HG02571 (cell line): ENCODE measurements around the gene RNASE11.
"Not testable (repeated sequence)": the region's sequence is repeated elsewhere in the genome, so short reads cannot be mapped to it uniquely, and the experiment has no call there.

Experiments
- ATAC-seq: cut with Tn5 transposase; IDR thresholded peaks from one replicate; pipeline ENCODE4 v1.9.1; 2021; ENCODE audit warnings: mild to moderate bottlenecking, moderate library complexity; ENCODE audit not compliant: unreplicated experiment

Gene RNASE11

GRCh38 chr14:20587489-20588154 is at the start of gene RNASE11:
Gene RNASE11 (minus strand): TSS chr14:20588001.
- no peak for ATAC-seq

- ATAC-seq, result peak; percentile 40
Measured at GRCh38 chr14:20632831-20633691, 45.3 kb upstream of the RNASE11 start.

DNA sequence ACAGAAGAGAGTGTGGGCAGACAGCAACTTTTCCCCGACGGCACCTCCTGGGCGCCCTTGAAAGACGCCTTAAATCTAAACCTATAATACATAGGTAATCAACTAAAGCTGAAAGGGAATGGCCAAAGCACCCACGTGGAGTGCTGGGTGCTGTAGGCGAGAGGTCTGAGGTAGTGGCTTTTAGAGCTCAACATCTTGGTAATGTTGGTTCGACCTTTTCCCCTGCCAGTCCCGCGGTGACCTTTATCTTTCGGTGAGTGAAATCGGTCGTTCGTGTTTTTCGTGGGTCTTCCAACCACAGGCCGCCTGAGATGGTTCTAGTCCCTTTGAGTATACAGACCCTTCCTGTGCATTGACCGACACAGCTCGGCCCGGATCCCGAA is 44.6 kb upstream of the RNASE11 start:
- no peak for ATAC-seq

GRCh38 chr14:20631880-20632389 is 44.1 kb upstream of the RNASE11 start:
- no peak for ATAC-seq

DNA sequence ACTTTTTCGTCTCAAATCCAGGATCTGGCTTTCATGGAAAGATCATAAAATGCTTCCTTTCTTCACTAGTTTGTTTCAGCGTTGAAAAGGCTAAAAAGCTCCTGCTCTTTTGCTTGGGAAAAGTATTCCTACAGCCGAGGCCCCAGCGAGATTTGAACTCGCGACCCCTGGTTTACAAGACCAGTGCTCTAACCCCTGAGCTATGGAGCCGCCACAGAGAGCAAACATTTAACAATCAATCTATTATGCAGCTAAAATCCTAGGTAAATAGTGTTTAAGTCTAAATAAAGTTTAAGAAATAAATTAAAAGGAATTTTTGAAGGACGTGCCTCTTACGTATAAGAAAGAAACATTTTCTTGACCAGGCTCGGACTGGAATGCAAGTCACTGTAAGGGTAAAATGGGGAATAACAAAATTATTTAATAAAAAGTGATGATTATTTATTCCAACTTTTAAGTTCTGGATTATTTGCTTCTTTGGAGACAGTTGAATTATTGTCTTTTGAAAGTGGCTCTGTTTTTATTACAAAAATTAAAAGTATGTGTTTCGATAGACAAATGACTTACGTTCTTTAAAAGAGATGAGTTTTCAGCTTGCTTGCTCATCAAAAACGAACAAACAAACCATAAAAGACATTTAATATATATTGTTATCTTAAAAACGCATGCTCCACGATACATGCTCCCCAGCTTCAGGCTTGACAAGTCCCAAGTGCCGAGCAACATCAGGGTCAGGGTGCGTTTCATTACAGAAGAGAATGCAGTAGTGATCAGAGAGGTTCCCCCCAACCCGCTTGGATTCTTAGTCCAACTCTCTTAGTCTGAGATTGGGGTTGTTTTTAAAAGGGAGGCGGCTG is 43.5 kb upstream of the RNASE11 start:
- no peak for ATAC-seq

DNA sequence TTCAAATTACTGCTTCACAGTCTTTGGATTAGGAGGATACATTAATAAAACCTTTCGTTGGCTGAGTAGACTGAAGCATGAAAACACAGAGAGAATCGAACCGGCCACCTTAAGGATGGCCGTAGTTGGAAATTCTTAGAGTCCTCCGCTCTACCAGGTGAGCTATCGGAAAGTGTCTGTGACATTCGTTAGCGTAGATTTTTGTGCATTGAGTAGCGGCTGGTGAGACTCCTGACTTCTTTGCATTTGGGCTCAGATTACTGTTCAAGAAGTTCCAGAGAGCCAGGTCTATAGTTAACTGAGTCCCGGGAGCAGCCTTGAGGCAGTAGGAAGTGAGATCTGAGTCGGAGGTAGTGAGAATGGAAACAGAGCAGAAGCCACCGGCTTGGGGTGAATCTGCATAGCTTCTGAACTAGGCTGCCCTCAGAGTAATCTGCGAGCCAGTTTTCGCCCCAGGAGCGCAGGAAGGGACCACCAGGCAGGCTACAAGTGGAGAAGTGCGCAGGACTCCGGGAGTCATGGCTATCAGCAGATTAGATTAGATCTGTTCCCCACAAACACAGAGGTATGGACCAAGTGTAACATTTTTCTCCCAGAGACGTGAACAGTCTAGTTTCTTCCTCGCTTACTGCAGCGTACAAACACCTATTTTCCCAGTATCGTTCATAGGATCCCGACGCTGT is 42.7 kb upstream of the RNASE11 start:
- ATAC-seq, result no peak

DNA sequence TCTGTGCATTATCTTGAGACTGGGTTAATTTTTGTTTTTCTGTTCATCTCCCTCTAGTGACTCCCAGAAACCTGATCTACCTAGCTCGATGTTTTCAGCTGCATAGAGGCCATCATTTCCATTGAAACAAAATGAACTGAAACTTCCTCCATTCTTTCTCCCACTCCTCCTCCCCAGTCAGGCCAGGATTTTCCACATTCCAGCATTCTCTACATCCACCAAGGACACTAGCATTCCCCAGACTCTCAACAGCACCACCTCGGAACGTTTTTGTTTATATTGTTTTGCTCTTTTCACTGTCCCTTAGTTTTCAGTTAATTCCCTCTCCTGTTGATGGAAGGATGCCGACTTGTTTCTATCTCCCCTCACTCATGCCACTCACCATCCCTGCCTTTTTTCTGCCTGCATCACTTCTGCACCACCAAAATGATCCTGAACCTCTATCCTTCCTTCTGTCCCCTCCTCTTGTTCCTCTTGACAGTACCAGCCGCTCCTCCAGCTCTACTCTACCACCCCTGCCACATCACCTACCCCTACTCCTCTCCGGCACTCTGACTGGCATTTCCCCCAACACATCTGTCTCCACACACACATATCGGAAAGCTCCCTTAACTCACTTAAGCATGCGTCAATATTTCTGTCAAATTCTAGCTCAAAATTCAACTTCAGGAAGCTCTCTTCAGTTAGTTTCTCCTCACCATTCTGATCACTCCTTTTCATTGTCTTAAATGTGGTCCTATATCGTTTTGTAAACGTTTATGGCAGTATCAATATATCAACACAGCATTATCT is 40.5 kb upstream of the RNASE11 start:
- ATAC-seq, result no peak

GRCh38 chr14:20627346-20628027 is 39.7 kb upstream of the RNASE11 start:
- no peak for ATAC-seq

- no peak for ATAC-seq
Measured at GRCh38 chr14:20626274-20626673, 38.5 kb upstream of the RNASE11 start.

DNA sequence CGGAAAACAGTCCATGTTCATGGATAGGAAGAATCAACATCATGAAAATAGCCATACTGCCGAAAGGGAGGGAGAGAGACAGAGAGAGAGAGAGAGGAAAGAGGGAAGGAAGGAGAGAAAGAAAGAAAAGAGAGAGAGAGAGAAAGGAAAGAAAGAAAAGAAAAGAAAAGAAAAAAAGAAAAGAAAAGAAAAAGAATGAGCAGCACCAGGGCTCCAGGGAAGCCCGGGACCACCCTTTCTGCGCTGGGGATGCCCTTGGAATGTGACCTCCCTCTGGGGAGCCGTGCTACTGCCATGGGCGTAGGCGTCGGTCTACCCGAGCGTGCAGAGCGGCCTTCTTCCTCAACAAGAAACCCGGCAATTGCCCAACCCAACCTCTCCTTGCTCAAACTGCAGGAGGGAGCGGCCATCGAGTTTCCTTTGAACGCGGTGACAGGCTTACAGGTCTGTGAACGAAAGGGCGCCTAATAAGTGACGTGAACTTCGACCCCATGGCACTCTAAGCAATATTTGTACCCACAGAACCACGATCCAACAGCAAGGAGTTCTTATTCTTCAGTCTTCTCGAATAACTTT is 36.8 kb upstream of the RNASE11 start:
- no peak for ATAC-seq

DNA sequence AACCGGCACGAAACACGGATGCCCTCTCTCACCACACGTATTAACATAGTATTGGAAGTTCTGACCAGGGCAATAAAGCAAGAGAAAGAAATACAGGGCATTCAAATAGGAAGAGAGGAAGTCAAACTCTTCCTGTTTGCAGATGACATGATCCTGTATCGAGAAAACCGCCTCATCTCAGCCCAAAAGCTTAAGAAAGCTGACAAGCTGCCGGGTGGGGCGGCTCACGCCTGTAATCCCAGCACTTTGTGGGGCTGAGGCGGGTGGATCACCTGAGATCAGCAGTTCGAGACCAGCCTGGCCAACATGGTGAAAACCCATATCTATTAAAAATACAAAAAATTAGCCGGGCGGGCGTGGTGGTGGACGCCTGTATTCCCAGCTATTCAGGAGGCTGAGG is 36.0 kb upstream of the RNASE11 start:
- ATAC-seq, result no peak

DNA sequence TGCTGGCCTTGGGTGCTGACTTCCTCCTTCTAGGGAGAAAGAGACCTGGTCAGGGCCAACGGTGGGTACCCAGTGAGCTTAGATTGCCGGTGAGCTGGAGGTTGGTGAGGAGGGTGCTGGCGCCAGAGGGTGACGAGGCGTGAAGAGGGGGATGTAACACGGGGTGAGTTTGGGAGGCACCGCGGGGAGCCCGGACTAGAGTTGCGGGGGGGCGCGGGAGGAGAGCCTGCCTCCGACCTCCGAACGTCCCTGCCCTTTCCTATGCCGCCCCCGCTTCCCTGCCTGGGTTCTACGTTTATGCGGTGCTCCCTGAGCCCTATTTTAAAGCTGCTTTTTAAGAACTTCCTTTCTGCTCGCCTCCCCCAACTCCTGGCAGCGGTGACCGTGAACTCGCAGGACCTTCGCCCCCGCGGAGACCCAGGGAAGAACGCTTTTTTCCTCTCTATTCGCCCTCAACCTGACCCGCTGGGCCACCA is 35.1 kb upstream of the RNASE11 start:
- no peak for ATAC-seq

GRCh38 chr14:20620798-20621478 is 33.1 kb upstream of the RNASE11 start:
- ATAC-seq, result no peak

- ATAC-seq, result not testable (repeated sequence)
Measured at GRCh38 chr14:20619688-20620087, 31.9 kb upstream of the RNASE11 start.

DNA sequence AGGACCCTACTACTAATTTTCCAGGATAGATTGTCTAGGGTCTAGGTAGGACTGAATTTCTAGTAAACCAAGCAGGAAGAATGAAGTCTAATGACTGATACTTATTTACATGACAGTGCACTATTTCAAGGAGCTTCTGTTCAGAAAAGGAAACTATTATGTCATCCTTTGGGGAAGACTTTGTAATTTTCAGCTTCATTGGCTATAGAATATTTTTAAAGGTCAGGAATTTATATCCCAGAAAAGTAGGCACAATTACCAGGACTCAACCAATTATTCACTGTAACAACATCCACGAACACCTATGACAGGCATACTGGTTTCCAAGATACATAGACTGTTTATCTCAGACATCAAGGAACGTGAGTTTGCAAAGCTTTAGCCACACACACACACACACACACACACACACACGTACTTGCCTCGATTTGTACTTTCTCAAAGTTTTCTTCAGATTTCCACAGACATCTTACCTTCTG is 30.5 kb upstream of the RNASE11 start:
- ATAC-seq, result no peak

- peak; percentile 21 for ATAC-seq
Measured at GRCh38 chr14:20617138-20618003, 29.6 kb upstream of the RNASE11 start.

DNA sequence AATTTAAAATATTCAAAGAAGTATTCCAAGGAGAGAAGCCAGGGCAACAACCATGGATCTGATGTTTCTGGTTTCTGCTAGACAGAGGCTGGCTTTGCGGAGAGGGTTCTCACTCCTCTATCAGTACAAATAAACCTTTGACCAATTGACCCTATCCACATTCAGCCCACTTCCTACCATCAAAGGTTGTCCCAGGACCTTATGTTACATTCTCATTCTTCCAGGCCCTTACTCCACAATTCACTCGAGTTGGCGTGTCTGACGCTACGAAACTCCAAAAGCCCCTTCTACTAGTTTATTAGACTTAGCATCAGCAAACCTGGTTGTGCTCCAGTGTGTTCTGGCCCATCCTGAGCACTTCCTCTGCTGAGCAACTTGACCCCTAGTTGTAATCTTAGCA is 28.2 kb upstream of the RNASE11 start:
- ATAC-seq, result no peak
